Astrocyte (in vitro differentiated cells and primary cell): Measurements from ENCODE around the gene LRRFIP1.

ENCODE experiments used
- CTCF ChIP-seq: IDR thresholded peaks from 2 replicates; pipeline ENCODE4 v1.5.1; 2011; ENCODE audit warnings: low read depth, mild to moderate bottlenecking, inconsistent platforms, low read length, moderate library complexity; ENCODE audit not compliant: insufficient read depth
- EZH2 ChIP-seq: IDR thresholded peaks from 2 replicates; pipeline ENCODE4 v1.6.1; 2012; ENCODE audit warnings: mild to moderate bottlenecking, low read length, inconsistent platforms; ENCODE audit not compliant: insufficient read depth

- TF ChIP-seq CTCF (no peak), EZH2 (no peak)
Measured at GRCh38 chr2:237660381-237660900, 33.1 kb downstream of the LRRFIP1 start.
